ENCODE results near the gene TRPM1. TPM values are rescaled to one million over a fixed set of nuclear protein-coding genes. Genes with fewer than 3 reads are reported as not detected.

TRPM1 gene
- total RNA-seq, 3 donors from 2014 or later, result not detected

DNA sequence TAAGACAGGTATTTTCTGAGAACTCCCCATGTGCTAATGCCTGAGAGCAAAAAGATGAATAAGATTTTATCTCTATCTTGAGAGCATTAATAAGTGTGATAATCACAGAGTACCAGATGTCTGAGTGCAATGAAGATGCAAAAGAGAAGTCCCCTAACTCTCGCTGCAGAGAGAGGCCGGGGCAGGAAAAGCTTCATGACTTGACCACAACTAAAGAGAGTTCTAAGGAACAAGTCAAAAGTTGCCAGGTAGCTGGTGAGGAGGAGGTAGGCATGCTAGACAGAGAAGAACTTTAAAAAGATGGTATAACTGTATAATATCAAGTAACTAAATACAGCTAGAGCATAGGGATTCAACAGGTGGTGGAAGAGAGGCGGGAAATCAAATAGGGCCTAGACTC lies 138.9 kb downstream of the TRPM1 start:
- H3K27ac ChIP-seq, result no peak overlapping the region
- no peaks in the 10 kb centered on the region for H3K36me3 ChIP-seq
- H3K9me3 ChIP-seq, result no peaks in the 10 kb centered on the region
- TF ChIP-seq POLR2A (IDR thresholded peaks at IDR 0.05), result no peak
- TF ChIP-seq CTCF (IDR thresholded peaks at IDR 0.05), result no peak
- TF ChIP-seq POLR2AphosphoS5 (IDR thresholded peaks at IDR 0.05), result no peak
- no peak overlapping the region for H3K4me3 ChIP-seq
- intact Hi-C loops (cut with DNase I; ENCODE audit: low total_unique reads), result no loop called here
- no peak for DNase-seq (ENCODE audit: low spot score in 2 of 2)
- H3K27me3 ChIP-seq, result no peaks in the 10 kb centered on the region
- H3K4me1 ChIP-seq, result no peaks in the 10 kb centered on the region

DNA sequence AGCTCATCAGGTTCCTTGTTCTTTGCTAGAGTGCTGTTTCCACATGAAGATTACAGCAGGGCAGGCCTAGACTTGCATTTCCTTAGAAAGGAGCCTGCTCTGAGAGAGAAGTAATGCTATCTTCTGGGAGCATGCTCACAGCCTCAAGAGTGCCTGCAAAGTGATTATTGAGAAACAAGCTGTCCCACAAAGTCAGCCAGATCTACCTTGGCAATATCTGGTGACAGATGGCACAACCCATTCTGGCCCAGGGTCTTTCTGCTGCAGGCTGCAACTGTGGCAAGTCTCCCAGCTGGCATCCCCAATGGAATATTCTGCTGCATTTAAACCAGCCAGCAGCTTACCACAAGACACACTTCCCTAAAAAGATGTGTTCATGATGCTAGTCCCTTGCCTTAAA lies 139.4 kb downstream of the TRPM1 start:
- H3K9me3 ChIP-seq, result no peaks in the 10 kb centered on the region
- H3K27ac ChIP-seq, result no peak overlapping the region
- TF ChIP-seq CTCF (IDR thresholded peaks at IDR 0.05), result no peak
- TF ChIP-seq POLR2AphosphoS5 (IDR thresholded peaks at IDR 0.05), result no peak
- no peak for TF ChIP-seq POLR2A (IDR thresholded peaks at IDR 0.05)
- no peaks in the 10 kb centered on the region for H3K4me1 ChIP-seq
- no peaks in the 10 kb centered on the region for H3K36me3 ChIP-seq
- no peak overlapping the region for H3K4me3 ChIP-seq
- no peaks in the 10 kb centered on the region for H3K27me3 ChIP-seq
- intact Hi-C loops (cut with DNase I; ENCODE audit: low total_unique reads), result no loop called here
- DNase-seq (ENCODE audit: low spot score in 2 of 2), result no peak

DNA sequence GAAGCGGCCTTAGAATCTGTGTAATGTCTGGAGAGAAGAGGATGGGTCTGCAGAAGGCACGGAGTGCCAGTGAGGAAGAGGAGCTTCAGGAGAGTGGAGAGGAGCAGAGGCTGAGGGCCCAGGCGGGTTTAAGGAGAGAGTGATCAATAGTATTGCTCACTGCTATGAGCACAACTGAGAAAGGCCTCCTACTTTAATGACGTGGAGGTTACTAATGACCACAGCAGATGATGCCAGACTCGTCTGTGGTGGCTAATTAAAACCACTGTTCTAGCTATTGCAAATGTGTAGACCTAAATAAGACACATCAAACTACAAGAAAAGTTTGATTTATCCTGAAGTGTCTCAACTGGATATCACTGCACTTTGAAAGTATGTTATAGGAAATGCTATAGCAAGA lies 143.3 kb downstream of the TRPM1 start:
- intact Hi-C loops (cut with DNase I; ENCODE audit: low total_unique reads), result no loop called here
- TF ChIP-seq POLR2AphosphoS5 (IDR thresholded peaks at IDR 0.05) (no peak), POLR2A (IDR thresholded peaks at IDR 0.05) (no peak), CTCF (IDR thresholded peaks at IDR 0.05) (no peak)
- no peaks in the 10 kb centered on the region for H3K27me3 ChIP-seq

GRCh38 chr15:30956216-30957124 lies 145.1 kb downstream of the TRPM1 start:
- Histone ChIP-seq H3K9me3 (no peaks in the 10 kb centered on the region), H3K4me1 (no peaks in the 10 kb centered on the region), H3K27ac (no peak overlapping the region), H3K27me3 (no peaks in the 10 kb centered on the region), H3K36me3 (peaks cover 7% of the 10 kb centered on the region), H3K4me3 (no peak overlapping the region)
- intact Hi-C loops (cut with DNase I; ENCODE audit: low total_unique reads), result no loop called here
- TF ChIP-seq CTCF (IDR thresholded peaks at IDR 0.05) (no peak), POLR2AphosphoS5 (IDR thresholded peaks at IDR 0.05) (no peak), POLR2A (IDR thresholded peaks at IDR 0.05) (no peak)
- DNase-seq (ENCODE audit: low spot score in 2 of 2), result no peak

More for the DNA sequence above, 143.3 kb downstream of the TRPM1 start:
- Histone ChIP-seq H3K36me3 (no peaks in the 10 kb centered on the region), H3K4me1 (no peaks in the 10 kb centered on the region), H3K9me3 (no peaks in the 10 kb centered on the region), H3K27ac (no peak overlapping the region), H3K4me3 (no peak overlapping the region)
- DNase-seq (ENCODE audit: low spot score in 2 of 2), result no peak

DNA sequence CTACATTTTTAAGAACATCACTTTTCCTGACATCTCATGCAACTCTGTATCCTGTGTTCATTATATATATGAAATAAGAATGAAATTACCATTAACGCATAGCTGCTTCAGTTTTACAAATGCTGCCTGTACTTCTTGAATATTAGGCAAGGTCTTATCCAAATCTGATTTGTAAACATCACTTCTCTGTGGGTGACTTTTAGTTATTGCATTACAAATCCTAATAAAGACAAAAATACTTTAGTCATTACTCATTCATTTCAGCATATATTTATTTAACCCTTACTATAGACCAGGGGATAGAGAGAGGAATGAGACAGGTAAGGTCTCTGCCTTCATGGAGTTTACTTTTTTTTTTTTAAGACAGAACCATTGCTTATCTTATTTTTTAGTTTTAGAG lies 146.9 kb downstream of the TRPM1 start:
- Histone ChIP-seq H3K4me1 (no peaks in the 10 kb centered on the region), H3K27ac (no peak overlapping the region), H3K9me3 (no peaks in the 10 kb centered on the region), H3K4me3 (no peak overlapping the region), H3K27me3 (no peaks in the 10 kb centered on the region), H3K36me3 (peaks cover 13% of the 10 kb centered on the region)
- TF ChIP-seq POLR2AphosphoS5 (IDR thresholded peaks at IDR 0.05) (no peak), POLR2A (IDR thresholded peaks at IDR 0.05) (no peak), CTCF (IDR thresholded peaks at IDR 0.05) (no peak)
- DNase-seq (ENCODE audit: low spot score in 2 of 2), result no peak
- intact Hi-C loops (cut with DNase I; ENCODE audit: low total_unique reads), result no loop called here
